LNCaP clone FGC (cell line): ENCODE data around the gene ADGRL1.
"Not testable (repeated sequence)": the region's sequence is repeated elsewhere in the genome, so short reads cannot be mapped to it uniquely, and the experiment has no call there.

Experiments
- DNase-seq: peaks from one replicate; pipeline ENCODE4 v3.0.0-alpha.2; 2011; ENCODE audit warnings: low read depth
- H3K4me3 ChIP-seq: 2 replicates; pipeline ENCODE4 v1.5.1; 2011; ENCODE audit warnings: mild to moderate bottlenecking, low read depth, low read length, control low read depth
- CTCF ChIP-seq: IDR thresholded peaks from 2 replicates; pipeline ENCODE4 v1.5.1; 2012; ENCODE audit warnings: mild to moderate bottlenecking; ENCODE audit not compliant: control insufficient read depth, insufficient read depth; ENCODE audit errors: extremely low read depth

The ADGRL1 gene

GRCh38 chr19:14196105-14196504 is 9.9 kb downstream of the ADGRL1 start:
- peak; percentile 52 for TF ChIP-seq CTCF
- H3K4me3 ChIP-seq, DNase-seq: not testable (repeated sequence)

GRCh38 chr19:14195216-14195615 is 10.8 kb downstream of the ADGRL1 start:
- not testable (repeated sequence) for DNase-seq, H3K4me3 ChIP-seq

- no peak for TF ChIP-seq CTCF
- no peak for DNase-seq
- no peak overlapping the region for H3K4me3 ChIP-seq
Observed at GRCh38 chr19:14189415-14189814, 16.6 kb downstream of the ADGRL1 start.

- H3K4me3 ChIP-seq, DNase-seq: not testable (repeated sequence)
Observed at GRCh38 chr19:14188086-14188485, 17.9 kb downstream of the ADGRL1 start.

GRCh38 chr19:14187561-14187960 is 18.4 kb downstream of the ADGRL1 start:
- TF ChIP-seq CTCF, result no peak
- H3K4me3 ChIP-seq, result no peak overlapping the region
- DNase-seq, result no peak

- H3K4me3 ChIP-seq, result not testable (repeated sequence)
Observed at GRCh38 chr19:14186684-14187083, 19.3 kb downstream of the ADGRL1 start.

GRCh38 chr19:14185691-14186090 is 20.3 kb downstream of the ADGRL1 start:
- H3K4me3 ChIP-seq, DNase-seq: not testable (repeated sequence)

More at GRCh38 chr19:14186684-14187083, 19.3 kb downstream of the ADGRL1 start:
- DNase-seq, result not testable (repeated sequence)

GRCh38 chr19:14185158-14185557 is 20.8 kb downstream of the ADGRL1 start:
- H3K4me3 ChIP-seq, result no peak overlapping the region
- no peak for TF ChIP-seq CTCF
- DNase-seq, result no peak

GRCh38 chr19:14183741-14184350 is 22.1 kb downstream of the ADGRL1 start:
- no peak for DNase-seq
- TF ChIP-seq CTCF, result no peak
- no peak overlapping the region for H3K4me3 ChIP-seq
